Measurements from ENCODE around the gene PHOSPHO2.
A peak's percentile ranks its signal among the peaks of the same experiment; 100 is the strongest.

The PHOSPHO2 gene

GRCh38 chr2:169673106-169673505 lies 21.2 kb upstream of the PHOSPHO2 start:
- no peaks in the 10 kb centered on the region for H4K20me1 ChIP-seq (ENCODE audit: insufficient read depth, low read length)
- TF ChIP-seq EZH2phosphoT487 (IDR thresholded peaks at IDR 0.05; ENCODE audit: low read depth), result no peak
- no peak for TF ChIP-seq CTCF (IDR thresholded peaks at IDR 0.05; ENCODE audit: low read depth, low read length)
- H3K9me3 ChIP-seq (ENCODE audit: insufficient read depth, low read length), result no peaks in the 10 kb centered on the region
- no peak overlapping the region for H3K4me2 ChIP-seq (ENCODE audit: low read length)
- H3K79me2 ChIP-seq (ENCODE audit: low read length), result no peaks in the 10 kb centered on the region
- no peak overlapping the region for H2AFZ ChIP-seq (ENCODE audit: low read depth, low read length)
- H3K4me1 ChIP-seq (ENCODE audit: low read length), result no peaks in the 10 kb centered on the region
- no peak overlapping the region for H3K9ac ChIP-seq (ENCODE audit: low read length)
- no peak overlapping the region for H3K27ac ChIP-seq (ENCODE audit: low read length)
- H3K36me3 ChIP-seq (replicated peaks; ENCODE audit: low read depth, low read length), result no peaks in the 10 kb centered on the region
- no peak overlapping the region for H3K4me3 ChIP-seq (ENCODE audit: low read length)
- no peaks in the 10 kb centered on the region for H3K27me3 ChIP-seq (ENCODE audit: low read depth, low read length)

- no peak overlapping the region for H2AFZ ChIP-seq (ENCODE audit: low read depth, low read length)
- H3K36me3 ChIP-seq (replicated peaks; ENCODE audit: low read depth, low read length), result no peaks in the 10 kb centered on the region
- no peaks in the 10 kb centered on the region for H3K79me2 ChIP-seq (ENCODE audit: low read length)
- no peaks in the 10 kb centered on the region for H3K27me3 ChIP-seq (ENCODE audit: low read depth, low read length)
- H3K4me2 ChIP-seq (ENCODE audit: low read length), result no peak overlapping the region
- no peaks in the 10 kb centered on the region for H4K20me1 ChIP-seq (ENCODE audit: insufficient read depth, low read length)
- no peak for TF ChIP-seq EZH2phosphoT487 (IDR thresholded peaks at IDR 0.05; ENCODE audit: low read depth)
- no peak for TF ChIP-seq CTCF (IDR thresholded peaks at IDR 0.05; ENCODE audit: low read depth, low read length)
- no peak overlapping the region for H3K9ac ChIP-seq (ENCODE audit: low read length)
- no peaks in the 10 kb centered on the region for H3K4me1 ChIP-seq (ENCODE audit: low read length)
- no peak overlapping the region for H3K4me3 ChIP-seq (ENCODE audit: low read length)
- no peaks in the 10 kb centered on the region for H3K9me3 ChIP-seq (ENCODE audit: insufficient read depth, low read length)
- no peak overlapping the region for H3K27ac ChIP-seq (ENCODE audit: low read length)
Observed at GRCh38 chr2:169673921-169674320, 20.3 kb upstream of the PHOSPHO2 start.

- Histone ChIP-seq H2AFZ (ENCODE audit: low read depth, low read length) (peak overlapping the region; percentile 58), H3K9ac (ENCODE audit: low read length) (no peak overlapping the region), H3K36me3 (replicated peaks; ENCODE audit: low read depth, low read length) (no peaks in the 10 kb centered on the region), H3K27me3 (ENCODE audit: low read depth, low read length) (no peaks in the 10 kb centered on the region), H3K27ac (ENCODE audit: low read length) (no peak overlapping the region), H3K4me1 (ENCODE audit: low read length) (no peaks in the 10 kb centered on the region), H3K4me2 (ENCODE audit: low read length) (peak overlapping the region; percentile 18), H4K20me1 (ENCODE audit: insufficient read depth, low read length) (no peaks in the 10 kb centered on the region), H3K79me2 (ENCODE audit: low read length) (no peaks in the 10 kb centered on the region), H3K4me3 (ENCODE audit: low read length) (peak overlapping the region; percentile 2; the same call in 1 of the 2 replicates), H3K9me3 (ENCODE audit: insufficient read depth, low read length) (no peaks in the 10 kb centered on the region)
- TF ChIP-seq EZH2phosphoT487 (IDR thresholded peaks at IDR 0.05; ENCODE audit: low read depth) (no peak), CTCF (IDR thresholded peaks at IDR 0.05; ENCODE audit: low read depth, low read length) (peak; percentile 53)
Observed at GRCh38 chr2:169676357-169676756, 17.9 kb upstream of the PHOSPHO2 start.

DNA sequence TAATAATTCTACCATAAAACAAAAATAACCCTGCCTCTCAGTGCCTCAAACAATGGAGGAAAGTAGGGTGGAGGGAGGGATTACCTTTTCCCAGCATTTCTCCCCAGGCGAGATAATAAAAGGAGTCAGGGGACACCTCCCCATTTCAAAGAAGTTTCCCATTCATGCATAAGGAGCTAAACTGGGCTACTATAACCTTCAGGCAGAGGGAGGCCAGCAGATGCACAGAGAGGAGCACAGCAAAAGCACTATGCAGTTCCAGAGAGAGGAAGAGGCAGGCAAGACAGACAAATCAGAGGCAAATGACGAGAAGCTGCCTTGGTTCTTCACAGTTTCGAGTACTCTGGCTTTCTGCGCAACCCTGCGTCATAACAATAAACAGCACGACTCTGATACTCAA lies 17.4 kb upstream of the PHOSPHO2 start:
- H3K27ac ChIP-seq (ENCODE audit: low read length), result no peak overlapping the region
- H3K4me1 ChIP-seq (ENCODE audit: low read length), result no peaks in the 10 kb centered on the region
- no peak for TF ChIP-seq CTCF (IDR thresholded peaks at IDR 0.05; ENCODE audit: low read depth, low read length)
- no peak for TF ChIP-seq EZH2phosphoT487 (IDR thresholded peaks at IDR 0.05; ENCODE audit: low read depth)
- peak overlapping the region; percentile 58 for H2AFZ ChIP-seq (ENCODE audit: low read depth, low read length)
- peak overlapping the region; percentile 2; the same call in 1 of the 2 replicates for H3K4me3 ChIP-seq (ENCODE audit: low read length)
- H3K9me3 ChIP-seq (ENCODE audit: insufficient read depth, low read length), result no peaks in the 10 kb centered on the region
- no peak overlapping the region for H3K9ac ChIP-seq (ENCODE audit: low read length)
- no peaks in the 10 kb centered on the region for H3K79me2 ChIP-seq (ENCODE audit: low read length)
- peak overlapping the region; percentile 18 for H3K4me2 ChIP-seq (ENCODE audit: low read length)
- H4K20me1 ChIP-seq (ENCODE audit: insufficient read depth, low read length), result no peaks in the 10 kb centered on the region
- no peaks in the 10 kb centered on the region for H3K27me3 ChIP-seq (ENCODE audit: low read depth, low read length)
- H3K36me3 ChIP-seq (replicated peaks; ENCODE audit: low read depth, low read length), result no peaks in the 10 kb centered on the region

Measured in OCI-LY3 (cell line).